Mucosa of descending colon (tissue), 3 donors: ENCODE data around the gene PABPN1L. TPM values are rescaled to one million over a fixed set of nuclear protein-coding genes. Genes with fewer than 3 reads are reported as not detected.

ENCODE experiments used
- ATAC-seq: fragments of 200-7000 bp; cut with Tn5 transposase; one replicate; pipeline ENCODE4 v1.9.1; 2020; ENCODE audit warnings: mild to moderate bottlenecking, moderate library complexity
- DNase-seq, 3 donors: peaks; one replicate each; pipeline ENCODE4 v3.0.0-alpha.2; 2020
- H3K36me3 ChIP-seq: fragments of 200-600 bp; one replicate; pipeline ENCODE4 v1.8.0; 2021; ENCODE audit warnings: low read depth, mild to moderate bottlenecking
- H3K4me1 ChIP-seq: fragments of 200-600 bp; one replicate; pipeline ENCODE4 v1.8.0; 2021; ENCODE audit warnings: low read depth, mild to moderate bottlenecking
- H3K4me3 ChIP-seq: fragments of 200-600 bp; one replicate; pipeline ENCODE4 v1.8.0; 2021; ENCODE audit warnings: mild to moderate bottlenecking
- H3K9me3 ChIP-seq: fragments of 200-600 bp; one replicate; pipeline ENCODE4 v1.8.0; 2021; ENCODE audit warnings: mild to moderate bottlenecking
- CTCF ChIP-seq: fragments of 200-600 bp; IDR thresholded peaks from one replicate; pipeline ENCODE4 v1.8.0; 2022; ENCODE audit warnings: antibody characterized with exemption, mild to moderate bottlenecking
- intact Hi-C, 2 donors: fragments of 100-400 bp; cut with DNase I in 1 of 2; cut with micrococcal nuclease in 1 of 2; formaldehyde crosslinking; loops; one replicate each; pipeline versions ENCODE4 v1.11.0 to v1.11.1; 2022; cut with DNase I, micrococcal nuclease
- total RNA-seq, 3 donors: library from RNA; stranded (reverse); fragmentation: NEBNext Ultra II Directional in 2 of 3; extraction: Animal tissue kit (Norgen Biotek cat#: 25700) in 2 of 3; gene quantifications; one replicate each; pipeline versions ENCODE4 v1.2.1 to v1.2.4, GENCODE V29; 2021 to 2023
- donor health status: DM: no; HTN: no; CAD: no; lungs with moderate emphysema.
- donor health status: DM: no; HTN: no; CAD: no.
- donor health status: DM: no; HTN: yes; CAD: no.

PABPN1L gene
- total RNA-seq, 3 donors from 2014 or later, result not detected

GRCh38 chr16:88877564-88878289 lies 11.3 kb upstream of the PABPN1L start:
- no peaks in the 10 kb centered on the region for H3K36me3 ChIP-seq
- H3K9me3 ChIP-seq, result no peaks in the 10 kb centered on the region
- no peak for TF ChIP-seq CTCF
- H3K4me3 ChIP-seq, result no peak overlapping the region
- DNase-seq (no peak), ATAC-seq (no peak)
- peaks cover 9% of the 10 kb centered on the region for H3K4me1 ChIP-seq
- intact Hi-C loops, result no loop called here

- no peak for TF ChIP-seq CTCF
- no peak for DNase-seq
- ATAC-seq, result no peak
- no peak overlapping the region for H3K4me3 ChIP-seq
- intact Hi-C loops, result no loop called here
- no peaks in the 10 kb centered on the region for H3K36me3 ChIP-seq
- H3K4me1 ChIP-seq, result peaks cover 9% of the 10 kb centered on the region
- no peaks in the 10 kb centered on the region for H3K9me3 ChIP-seq
Measured at GRCh38 chr16:88876942-88877526, 10.6 kb upstream of the PABPN1L start.

- Histone ChIP-seq H3K4me1 (peaks cover under 1% of the 10 kb centered on the region), H3K9me3 (no peaks in the 10 kb centered on the region), H3K4me3 (no peak overlapping the region), H3K36me3 (no peaks in the 10 kb centered on the region)
- ATAC-seq, result no peak
- TF ChIP-seq CTCF, result no peak
- intact Hi-C loops, result no loop called here
- DNase-seq, result no peak
Measured at GRCh38 chr16:88875703-88876234, 9.3 kb upstream of the PABPN1L start.

- Histone ChIP-seq H3K36me3 (no peaks in the 10 kb centered on the region), H3K4me1 (no peaks in the 10 kb centered on the region), H3K4me3 (no peak overlapping the region), H3K9me3 (no peaks in the 10 kb centered on the region)
- ATAC-seq, result no peak
- DNase-seq, result no peak
- intact Hi-C loops, result no loop called here
- no peak for TF ChIP-seq CTCF
Measured at GRCh38 chr16:88874938-88875599, 8.6 kb upstream of the PABPN1L start.

- ATAC-seq (no peak), DNase-seq (no peak)
- Histone ChIP-seq H3K36me3 (no peaks in the 10 kb centered on the region), H3K9me3 (no peaks in the 10 kb centered on the region), H3K4me1 (no peaks in the 10 kb centered on the region), H3K4me3 (no peak overlapping the region)
- intact Hi-C loops, result no loop called here
- no peak for TF ChIP-seq CTCF
Measured at GRCh38 chr16:88872650-88873331, 6.3 kb upstream of the PABPN1L start.
